Glomerular endothelial cell (primary cell): ENCODE measurements around the gene AMPD3. TPM values are rescaled to one million over a fixed set of nuclear protein-coding genes. Genes with fewer than 3 reads are reported as not detected.

Experiments
- DNase-seq: peaks from one replicate; pipeline ENCODE4 v3.0.0-alpha.2; 2011; ENCODE audit warnings: low read depth, low spot score; ENCODE audit errors: extremely low read depth
- total RNA-seq: library from RNA; depleted of rRNA; stranded (reverse); fragments of >200 nt; gene quantifications from 2 replicates; pipeline ENCODE4 v1.2.3, GENCODE V29; 2015

The AMPD3 gene
- total RNA-seq, 1 donor from 2014 or later = 5.0 TPM

DNA sequence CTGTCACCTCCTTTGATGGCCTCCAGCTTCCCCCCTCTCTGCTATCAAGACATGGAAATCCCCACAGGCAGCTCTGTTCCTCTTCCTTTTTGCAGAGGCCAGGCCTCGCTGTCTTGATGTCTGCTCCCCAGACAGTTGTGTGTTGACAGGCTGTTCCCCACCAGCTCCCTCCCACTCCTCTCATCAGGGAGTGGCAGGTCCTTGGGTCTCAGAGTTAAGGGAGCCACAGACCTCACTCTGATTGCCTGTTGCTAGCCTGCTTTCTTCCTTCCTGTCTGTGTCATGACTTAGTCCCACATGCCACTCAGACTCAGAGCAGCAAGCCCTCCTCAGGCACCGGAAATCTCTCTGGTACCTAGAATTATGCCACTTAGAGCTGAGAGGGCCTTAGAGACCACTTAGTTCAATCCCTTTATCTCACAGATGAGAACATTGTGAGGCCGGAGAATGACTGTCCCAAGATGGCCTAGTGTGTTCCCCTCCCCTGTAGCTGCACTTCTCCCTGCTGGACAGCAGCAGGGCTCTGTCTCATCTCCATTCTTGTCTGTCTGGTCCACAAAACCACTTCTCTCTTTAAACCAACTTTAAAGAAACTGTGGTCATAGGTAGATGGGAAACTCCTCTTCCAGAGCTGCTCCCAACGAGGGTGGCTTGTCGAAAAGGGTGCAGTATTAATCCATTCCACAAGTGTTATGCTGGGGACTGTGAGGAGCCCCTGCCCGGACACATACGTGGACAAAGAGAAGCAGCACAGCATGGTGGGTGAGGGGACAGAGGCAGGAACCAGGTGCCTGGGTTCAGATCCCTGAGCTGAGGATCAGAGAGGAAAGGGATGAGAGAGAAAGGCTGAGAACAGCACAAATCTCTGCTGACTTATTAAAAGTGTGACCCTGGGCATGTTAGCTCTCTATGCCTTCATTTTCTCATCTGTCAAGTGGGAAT, 4.2 kb downstream of the AMPD3 start:
- DNase-seq = no peak

DNA sequence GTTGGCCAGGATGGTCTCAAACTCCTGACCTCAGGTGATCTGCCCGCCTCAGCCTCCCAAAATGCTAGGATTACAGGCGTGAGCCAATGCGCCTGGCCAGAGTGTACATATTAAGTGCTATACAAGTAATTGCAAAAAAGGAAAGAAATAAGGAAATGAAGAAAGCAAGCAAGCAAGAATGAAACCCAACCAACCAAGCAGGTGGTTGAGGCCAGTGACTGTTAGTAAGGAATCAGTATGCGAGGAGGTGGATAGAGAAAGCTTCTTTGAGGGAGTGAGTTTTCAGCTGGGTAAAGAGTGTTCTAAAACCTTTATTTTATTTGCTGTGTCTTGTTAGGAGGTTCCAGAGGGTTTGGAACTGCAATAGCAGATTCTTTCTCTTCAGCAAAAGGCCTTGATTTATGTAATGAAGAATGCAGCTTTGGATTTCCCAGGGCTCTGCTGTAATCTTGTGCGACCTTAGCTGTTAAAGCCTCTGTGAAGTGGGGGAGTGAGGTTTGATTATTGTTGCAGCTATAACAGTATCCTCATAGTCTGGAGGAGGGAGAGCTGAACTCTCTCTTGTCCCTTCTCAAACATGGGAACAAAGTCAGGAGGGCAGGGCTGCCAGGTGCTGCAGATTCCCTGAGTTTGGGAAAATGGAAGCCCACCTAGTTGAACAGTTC, 5.7 kb downstream of the AMPD3 start:
- no peak for DNase-seq

DNA sequence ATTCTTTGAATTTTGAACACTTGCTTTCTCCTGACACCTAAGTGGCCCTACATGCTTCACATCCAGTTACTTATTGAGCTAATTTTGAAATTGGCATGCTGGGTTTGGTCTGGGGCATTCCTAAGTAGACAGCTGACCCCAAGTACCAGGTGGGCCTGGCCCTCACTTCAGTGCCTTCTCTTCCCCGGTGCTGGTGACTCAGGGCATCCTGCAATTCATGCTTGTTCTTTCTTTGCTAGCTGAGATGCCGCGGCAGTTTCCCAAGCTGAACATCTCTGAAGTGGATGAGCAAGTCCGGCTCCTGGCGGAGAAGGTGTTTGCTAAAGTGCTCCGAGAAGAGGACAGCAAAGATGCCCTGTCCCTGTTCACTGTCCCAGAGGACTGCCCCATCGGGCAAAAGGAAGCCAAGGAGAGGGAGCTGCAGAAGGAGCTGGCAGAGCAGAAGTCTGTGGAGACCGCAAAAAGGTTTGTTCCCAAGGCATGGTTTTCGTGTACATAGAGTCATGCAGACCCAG, 6.3 kb downstream of the AMPD3 start:
- DNase-seq = no peak

DNA sequence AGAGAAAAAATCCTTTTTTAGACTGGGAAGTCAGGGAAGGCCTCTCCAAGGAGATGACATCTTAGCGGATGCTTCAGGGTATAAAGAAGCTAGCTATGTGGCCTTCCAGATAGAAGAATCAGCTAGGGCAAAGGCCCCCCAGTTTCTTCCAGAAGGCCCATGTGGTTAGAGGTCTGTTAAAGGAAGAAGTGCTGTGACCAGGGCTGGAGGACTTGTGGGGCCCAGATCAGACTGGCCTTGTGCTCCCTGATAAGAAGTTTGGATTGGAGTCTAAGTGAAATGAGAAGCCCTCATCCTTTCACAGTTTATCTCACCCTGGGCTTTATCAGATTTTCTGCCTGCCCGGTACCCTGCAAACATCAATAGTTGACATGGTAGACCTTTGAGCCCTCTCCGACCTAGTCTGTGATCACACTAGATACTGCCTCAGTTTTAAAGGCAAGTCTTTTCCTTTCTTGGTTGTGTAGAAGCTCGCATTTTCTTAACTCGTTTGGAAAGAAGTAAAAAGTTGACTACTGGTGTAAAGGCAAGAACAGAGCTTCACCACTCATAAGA, 7.8 kb downstream of the AMPD3 start:
- no peak for DNase-seq

DNA sequence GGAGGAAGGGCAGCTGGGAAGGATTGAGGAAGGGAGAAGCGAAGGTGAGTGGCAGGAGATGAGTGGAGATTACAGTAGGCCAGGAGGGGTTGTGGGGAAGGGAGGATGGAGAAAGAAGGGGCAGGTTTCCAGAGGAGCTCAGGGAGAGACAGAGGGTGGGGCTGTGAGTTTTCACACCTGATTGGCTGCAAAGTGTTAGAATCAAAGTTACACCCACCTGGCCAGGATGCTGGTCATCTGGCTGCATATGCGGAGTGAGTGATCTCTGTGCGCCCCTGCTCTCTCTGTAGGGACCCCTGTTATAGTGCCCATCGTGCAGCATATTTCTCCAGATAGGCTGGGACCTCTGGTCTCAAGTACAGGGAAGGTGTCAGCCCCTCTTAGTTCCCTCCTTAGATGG, 18.3 kb downstream of the AMPD3 start:
- DNase-seq = no peak

DNA sequence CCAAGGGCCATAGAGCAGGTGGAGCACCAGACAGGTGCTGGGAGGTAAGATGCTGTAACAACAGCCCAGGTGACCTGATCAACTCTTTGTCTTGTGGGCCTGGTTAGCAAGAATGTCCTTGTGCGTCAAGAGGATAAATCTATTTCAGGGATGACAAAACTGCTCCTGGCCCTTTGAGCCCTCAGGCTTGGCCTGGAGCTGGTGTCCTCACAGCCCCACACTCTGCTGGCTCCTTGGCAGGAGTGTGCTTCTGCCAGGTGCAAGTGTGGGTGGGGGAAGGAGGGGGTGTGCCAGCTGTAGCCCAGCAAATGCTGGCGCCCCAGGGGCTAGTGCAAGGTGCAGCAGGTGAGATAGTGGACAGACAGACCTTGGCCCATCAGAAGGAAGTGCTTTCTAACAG, 19.5 kb downstream of the AMPD3 start:
- DNase-seq = no peak

DNA sequence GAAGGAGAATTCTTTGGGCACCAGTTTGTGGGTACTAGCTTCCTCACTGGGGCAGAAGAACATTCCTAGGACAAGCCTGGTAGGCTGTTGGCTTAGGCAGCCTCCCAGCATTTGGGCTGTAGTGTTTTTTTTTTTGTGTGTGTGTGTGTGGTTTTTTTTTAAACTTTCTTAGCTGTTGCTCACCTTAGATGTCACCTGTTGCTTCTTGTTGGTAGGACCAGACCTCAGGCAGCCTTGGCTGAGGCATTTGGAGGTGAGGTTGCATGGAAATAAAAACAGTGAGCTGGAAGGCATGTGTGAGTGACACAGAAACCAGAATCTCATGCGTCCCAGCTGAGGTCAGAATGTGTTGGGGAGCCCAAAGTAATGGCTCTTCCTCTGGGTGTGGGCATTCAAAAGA, 21.3 kb downstream of the AMPD3 start:
- no peak for DNase-seq

DNA sequence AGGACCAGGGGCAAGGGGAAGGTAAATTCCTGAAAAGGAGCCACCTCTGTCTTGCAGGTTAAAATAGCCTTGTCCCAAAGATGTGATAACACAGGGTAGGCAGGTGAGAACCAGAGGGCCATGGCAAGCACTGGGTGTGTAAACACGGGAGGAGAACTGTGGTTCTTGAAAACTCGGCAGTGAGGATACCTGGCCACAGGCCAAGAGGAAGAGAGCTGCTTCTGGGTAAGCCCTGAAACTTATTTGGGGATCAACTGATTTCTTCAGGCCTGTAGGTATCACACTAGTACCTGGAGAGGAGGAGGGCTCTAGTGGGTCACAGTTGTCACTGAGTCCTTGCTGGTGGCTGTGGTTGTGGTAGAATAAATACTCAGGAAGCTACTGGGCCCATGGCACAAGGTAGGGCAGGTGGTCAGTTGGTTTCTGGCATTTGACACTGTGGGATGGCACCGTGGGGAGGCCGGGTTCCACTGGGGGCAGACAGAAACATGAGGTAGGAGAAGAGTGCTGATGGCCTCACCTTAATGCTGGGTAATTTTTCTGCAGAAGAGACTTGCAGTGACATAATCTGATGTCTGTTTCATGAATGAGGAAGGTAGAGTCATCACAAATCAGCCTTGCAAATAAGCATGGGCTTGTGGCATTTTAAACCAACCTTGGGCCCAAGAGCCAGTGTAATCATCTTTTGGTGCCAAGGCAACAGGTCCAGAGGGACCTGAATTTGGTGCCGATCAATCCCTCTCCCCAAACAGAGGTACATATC, 22.0 kb downstream of the AMPD3 start:
- no peak for DNase-seq

DNA sequence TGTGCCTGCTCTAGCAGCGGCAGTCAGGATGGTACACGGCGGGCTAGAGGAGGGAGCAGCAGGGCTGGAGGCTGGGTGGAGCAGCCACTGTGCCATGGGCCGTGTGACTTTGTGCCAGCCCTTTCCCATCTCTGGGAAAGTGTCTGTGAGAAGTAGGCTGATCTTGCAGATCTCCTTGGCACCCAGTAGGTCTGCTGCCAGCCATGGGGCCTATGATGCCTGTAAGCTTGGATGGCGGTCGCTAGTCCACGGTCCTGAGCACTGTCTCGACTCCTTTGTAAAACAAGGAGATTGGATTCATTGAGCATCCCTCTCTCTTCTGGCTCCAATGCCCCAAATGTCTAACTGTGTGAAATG, 22.6 kb downstream of the AMPD3 start:
- DNase-seq = no peak

DNA sequence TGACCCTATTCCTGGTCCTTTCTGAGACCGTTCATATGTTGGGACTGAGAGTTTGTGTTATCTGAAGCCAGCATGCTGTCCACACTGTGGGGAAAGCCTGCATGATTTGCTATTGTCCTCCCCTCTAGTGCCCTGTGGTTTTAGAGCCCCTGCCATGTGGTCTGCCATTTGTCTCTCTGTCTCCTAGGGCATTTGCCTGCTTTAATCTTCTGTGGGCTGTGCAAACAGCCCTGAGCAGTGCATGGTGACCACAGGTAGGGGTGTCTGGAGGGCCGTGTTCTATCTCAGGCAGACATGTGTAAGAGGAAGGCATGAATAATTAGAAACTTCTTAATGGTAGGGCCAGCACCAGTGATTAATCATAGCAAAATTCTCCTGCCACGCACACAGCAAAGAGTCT, 23.0 kb downstream of the AMPD3 start:
- no peak for DNase-seq

DNA sequence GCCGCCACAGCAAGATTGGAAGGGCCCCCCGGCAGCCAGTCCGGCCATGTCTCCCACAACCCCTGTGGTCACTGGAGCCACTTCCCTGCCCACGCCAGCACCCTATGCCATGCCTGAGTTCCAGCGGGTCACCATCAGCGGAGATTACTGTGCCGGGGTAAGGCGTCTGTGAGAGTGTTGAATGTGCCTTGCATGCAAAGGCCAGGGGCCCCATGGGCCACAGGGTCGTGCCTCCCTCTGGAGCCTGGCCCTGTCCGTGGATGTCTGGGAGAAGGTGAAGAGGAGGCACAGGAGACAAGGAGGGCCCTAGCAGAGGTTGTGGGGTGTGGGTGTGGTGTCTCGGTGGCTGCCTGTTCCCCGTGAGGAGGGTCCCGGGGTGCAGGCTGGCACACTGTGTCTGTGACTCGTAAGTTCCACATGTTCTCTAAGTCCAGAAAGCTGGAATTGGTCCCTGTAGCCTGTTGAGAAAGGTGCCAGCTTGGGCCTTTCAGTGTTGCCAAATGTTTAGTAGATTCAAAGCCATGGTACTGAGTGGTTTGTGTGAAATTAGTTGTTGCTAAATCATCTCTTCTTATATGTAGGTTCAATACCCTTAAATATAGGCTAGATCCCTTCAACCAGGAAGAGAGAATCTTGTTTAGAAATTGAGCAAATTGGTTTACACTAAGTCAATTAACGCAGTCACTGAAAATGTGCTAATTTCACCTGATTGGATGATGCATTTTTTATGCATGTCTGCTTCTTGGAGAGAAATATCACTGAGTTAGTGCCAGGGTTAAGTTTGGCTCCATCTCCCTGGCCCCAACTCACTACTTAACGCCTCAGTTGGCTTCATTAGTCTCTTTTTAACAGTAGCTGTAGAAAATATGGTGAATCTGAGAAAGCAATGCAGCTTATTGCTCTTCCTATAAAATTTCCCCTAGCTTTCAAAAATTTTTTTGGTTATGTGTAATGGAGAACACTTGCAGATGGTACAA, 23.8 kb downstream of the AMPD3 start:
- no peak for DNase-seq

DNA sequence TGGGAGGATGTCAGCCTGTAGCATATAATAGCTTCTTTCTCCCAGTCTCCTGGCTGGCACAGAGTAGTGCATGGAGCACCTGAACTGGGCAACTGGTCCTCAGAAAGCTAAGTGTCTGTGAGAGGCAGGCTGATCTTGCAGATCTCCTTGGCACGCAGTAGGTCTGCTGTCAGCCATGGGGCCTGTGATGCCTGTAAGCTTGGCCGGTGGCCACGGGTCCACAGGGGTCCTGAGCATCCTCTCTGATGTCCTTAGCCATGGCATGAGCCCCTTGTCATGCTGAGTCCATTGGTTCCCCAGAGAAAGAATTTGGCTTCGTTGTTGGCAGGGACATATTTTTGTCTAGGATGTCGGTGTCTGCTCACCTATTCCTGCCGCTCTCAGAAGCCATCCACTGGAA, 25.0 kb downstream of the AMPD3 start:
- DNase-seq = no peak

DNA sequence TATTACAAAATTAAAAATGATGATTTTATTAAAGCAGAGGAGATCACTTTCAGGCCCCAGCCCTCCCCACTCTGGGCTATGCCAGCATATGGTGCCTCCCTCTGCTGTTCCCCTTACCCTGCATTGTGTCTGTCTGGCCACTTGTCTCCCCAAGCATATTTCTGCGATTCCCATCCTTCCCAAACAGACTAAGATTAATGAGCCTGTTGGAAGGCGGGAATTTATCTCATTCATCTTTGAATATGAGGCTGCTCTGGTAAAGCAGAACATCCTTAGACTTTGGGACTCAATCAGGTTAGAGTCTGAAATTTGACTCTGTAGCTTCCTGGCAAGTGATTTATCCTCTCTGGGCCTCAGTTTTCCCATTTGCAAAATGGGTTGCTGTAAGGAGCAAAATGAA, 25.7 kb downstream of the AMPD3 start:
- DNase-seq = no peak

DNA sequence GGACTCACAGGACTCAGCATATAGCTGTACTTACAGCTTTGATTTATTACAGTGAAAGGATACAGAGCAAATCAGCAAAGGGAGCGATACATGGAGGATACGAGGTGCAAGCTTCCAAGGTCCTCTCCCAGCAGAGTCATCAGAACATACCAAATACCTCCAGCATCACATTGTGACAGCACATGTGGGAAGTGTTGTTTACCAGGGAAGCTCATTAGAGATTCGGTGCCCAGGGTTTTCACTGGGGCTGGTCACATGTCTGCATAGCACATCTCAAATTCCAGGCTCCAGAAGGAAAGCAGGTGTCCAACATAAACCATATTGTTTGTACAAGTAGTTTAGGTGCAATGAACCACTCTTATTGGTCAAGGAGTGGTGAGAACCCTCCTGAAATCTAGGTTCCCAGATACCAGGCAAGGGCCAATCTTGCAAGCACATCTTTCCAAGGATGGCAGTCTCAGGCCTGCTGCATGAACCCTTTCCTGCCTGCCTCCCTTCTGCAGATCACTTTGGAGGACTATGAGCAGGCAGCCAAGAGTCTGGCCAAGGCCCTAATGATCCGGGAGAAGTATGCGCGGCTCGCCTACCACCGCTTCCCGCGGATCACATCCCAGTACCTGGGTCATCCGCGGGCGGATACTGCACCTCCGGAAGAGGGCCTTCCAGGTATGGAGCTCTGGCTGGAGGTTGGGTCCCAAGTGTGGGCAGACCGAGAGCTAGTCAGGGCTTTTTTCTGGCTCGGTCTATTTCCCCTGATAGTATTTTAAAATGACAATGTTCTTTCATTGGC, 26.7 kb downstream of the AMPD3 start:
- DNase-seq = no peak

DNA sequence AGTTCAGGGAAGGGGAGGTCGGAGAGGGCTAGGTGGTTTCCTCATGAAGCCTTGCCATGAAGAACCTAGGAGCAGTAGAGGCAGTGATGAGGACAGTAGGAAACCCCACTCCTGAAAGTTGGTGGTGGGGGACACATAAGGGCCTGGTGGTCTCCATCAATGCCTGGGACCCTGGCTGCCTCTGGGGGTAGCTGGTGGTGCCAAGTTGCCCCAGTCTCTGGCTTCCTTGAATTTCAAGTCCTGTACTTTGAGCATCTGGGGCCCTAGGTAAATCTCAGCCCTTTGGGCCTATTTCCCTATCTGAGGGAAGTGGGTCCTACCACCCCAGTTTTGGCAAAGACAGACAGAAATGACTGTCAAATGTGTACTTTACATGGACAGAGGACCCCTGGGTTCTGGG, 28.1 kb downstream of the AMPD3 start:
- DNase-seq = no peak

DNA sequence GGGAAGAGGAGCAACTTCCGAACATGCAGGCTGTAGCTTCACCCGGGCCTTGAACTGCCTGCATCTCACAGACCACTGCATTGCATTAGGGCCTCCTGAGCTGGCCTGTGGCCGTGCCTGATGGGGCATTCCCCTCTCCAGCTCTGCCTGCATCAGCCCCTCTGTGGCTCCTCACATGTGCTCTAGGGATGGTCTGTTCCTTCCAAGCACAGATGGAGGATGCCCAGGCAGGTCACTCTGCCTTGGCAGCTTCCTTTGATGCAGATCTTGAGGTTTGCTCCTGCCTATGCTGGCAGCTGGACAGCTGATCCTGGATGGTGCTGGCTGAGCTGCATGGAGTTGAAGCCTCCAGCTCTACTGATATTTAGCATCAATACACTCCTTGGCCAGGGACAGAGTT, 28.5 kb downstream of the AMPD3 start:
- DNase-seq = no peak

DNA sequence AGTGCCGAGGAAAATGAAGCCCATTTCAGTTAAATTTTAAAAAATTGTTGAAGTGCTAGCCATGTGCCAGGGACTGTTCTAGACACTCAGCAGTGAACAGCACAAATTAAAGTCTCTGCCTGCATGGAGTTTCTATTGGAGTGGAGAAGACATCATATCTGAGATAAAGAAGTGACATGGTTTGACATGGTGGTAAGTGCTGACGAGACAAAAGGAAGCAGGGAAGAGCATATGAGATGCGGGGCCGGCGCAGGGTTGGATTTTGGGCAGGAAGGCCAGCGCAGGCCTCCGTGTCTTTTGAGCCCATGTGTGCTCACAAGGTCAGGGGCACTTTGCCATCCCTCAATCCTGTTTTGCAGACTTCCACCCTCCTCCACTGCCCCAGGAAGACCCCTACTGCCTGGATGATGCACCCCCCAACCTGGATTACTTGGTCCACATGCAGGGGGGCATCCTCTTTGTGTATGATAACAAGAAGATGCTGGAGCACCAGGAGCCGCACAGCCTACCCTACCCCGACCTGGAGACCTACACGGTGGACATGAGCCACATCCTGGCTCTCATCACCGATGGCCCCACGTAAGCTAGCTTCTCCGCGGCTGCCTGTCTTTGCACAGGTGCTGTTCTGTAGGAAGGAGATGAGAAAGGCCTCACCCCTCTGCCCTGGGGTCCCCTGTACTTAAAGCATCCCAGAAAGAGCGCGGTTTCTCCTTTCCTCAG, 29.6 kb downstream of the AMPD3 start:
- no peak for DNase-seq

DNA sequence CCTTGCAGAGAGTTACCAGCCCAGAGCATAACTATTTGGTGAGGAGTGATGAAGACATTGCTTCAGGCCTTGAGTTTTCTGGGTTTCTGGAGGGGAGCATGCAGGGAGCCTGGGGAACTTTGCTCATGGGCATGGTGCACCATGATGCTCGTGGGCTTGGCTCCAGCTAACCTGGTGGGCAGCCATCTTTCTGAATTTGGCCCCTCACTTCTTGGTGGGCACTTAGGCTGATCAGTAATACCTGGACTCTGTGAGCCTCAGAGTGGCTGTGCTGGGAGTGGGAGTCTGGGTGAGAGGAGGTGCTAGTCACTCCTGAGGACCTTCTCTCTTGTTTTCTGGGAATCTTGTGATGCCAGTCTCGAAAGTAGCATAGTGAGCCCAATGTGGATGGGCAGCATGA, 30.6 kb downstream of the AMPD3 start:
- DNase-seq = no peak
